Testis (tissue), 2 donors: ENCODE results near the gene AFAP1.

Source experiments
- POLR2A ChIP-seq: fragments of 450-650 bp; IDR thresholded peaks from one replicate; pipeline ENCODE4 v1.6.1; 2017; ENCODE audit warnings: antibody characterized with exemption, mild to moderate bottlenecking, moderate library complexity
- TF ChIP-seq, protein P1 (sequence below), 3 experiments: fragments of 450-650 bp in 2 of 3; fragments of 200-600 bp in 1 of 3; sonication (generic) in 1 of 3; IDR thresholded peaks; one replicate each; pipeline ENCODE4 v1.5.1; 2016 to 2019; ENCODE audit warnings: antibody characterized with exemption in 3 of 3, mild to moderate bottlenecking in 2 of 3, moderate library complexity in 1 of 3

DNA sequence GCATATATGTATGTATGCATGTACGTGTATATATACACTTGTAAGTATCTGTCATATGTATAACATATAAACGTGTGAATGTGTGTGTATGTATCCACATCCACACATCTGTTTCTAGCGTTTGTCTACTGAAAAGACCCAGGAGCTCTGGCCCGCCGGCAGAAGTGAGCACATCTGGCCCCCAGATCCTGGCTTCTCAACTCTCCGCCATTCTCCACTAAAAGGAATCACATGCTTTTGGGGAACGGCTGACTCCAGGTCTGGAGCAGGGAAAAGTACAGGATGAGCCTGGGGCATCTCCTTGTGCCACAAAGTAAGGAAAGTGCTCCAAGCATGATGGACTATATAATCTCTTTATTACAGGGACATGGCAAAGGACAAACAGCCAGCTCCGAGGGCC, 143.7 kb downstream of the AFAP1 start:
- TF ChIP-seq, protein P1, sequence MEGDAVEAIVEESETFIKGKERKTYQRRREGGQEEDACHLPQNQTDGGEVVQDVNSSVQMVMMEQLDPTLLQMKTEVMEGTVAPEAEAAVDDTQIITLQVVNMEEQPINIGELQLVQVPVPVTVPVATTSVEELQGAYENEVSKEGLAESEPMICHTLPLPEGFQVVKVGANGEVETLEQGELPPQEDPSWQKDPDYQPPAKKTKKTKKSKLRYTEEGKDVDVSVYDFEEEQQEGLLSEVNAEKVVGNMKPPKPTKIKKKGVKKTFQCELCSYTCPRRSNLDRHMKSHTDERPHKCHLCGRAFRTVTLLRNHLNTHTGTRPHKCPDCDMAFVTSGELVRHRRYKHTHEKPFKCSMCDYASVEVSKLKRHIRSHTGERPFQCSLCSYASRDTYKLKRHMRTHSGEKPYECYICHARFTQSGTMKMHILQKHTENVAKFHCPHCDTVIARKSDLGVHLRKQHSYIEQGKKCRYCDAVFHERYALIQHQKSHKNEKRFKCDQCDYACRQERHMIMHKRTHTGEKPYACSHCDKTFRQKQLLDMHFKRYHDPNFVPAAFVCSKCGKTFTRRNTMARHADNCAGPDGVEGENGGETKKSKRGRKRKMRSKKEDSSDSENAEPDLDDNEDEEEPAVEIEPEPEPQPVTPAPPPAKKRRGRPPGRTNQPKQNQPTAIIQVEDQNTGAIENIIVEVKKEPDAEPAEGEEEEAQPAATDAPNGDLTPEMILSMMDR (IDR thresholded peaks at IDR 0.05), result no peak
- no peak for TF ChIP-seq POLR2A
